Kidney epithelial cell (primary cell): ENCODE data around the gene OLFM2. TPM values are rescaled to one million over a fixed set of nuclear protein-coding genes. Genes with fewer than 3 reads are reported as not detected.

Experiments
- DNase-seq: peaks from one replicate; pipeline ENCODE4 v3.0.0-alpha.2; 2010; ENCODE audit warnings: low read depth
- H3K27me3 ChIP-seq: 2 replicates; pipeline ENCODE4 v1.6.0; 2011; ENCODE audit warnings: low read length; ENCODE audit not compliant: control insufficient read depth, insufficient read depth
- H3K36me3 ChIP-seq: 2 replicates; pipeline ENCODE4 v1.5.1; 2011; ENCODE audit warnings: low read length; ENCODE audit not compliant: control insufficient read depth, insufficient read depth
- H3K4me3 ChIP-seq: 2 replicates; pipeline ENCODE4 v1.5.1; 2011; ENCODE audit warnings: low read depth, mild to moderate bottlenecking, control low read depth, low read length
- CTCF ChIP-seq: IDR thresholded peaks from 2 replicates; pipeline ENCODE4 v1.5.1; 2011; ENCODE audit warnings: mild to moderate bottlenecking, moderate library complexity, low read length, control low read depth, inconsistent platforms; ENCODE audit not compliant: insufficient read depth, poor library complexity, severe bottlenecking
- total RNA-seq: library from RNA; depleted of rRNA; stranded (reverse); fragments of >200 nt; gene quantifications from 2 replicates; pipeline ENCODE4 v1.2.3, GENCODE V29; 2015

The OLFM2 gene
- total RNA-seq, 1 donor from 2014 or later, result 15.8 TPM

GRCh38 chr19:9945319-9945966, 9.1 kb upstream of the OLFM2 start:
- no peak overlapping the region for H3K4me3 ChIP-seq
- no peak for TF ChIP-seq CTCF

GRCh38 chr19:9943744-9944143, 7.4 kb upstream of the OLFM2 start:
- DNase-seq, result no peak

More at GRCh38 chr19:9945319-9945966, 9.1 kb upstream of the OLFM2 start:
- peak; percentile 49 for DNase-seq
- H3K27me3 ChIP-seq, result no peaks in the 10 kb centered on the region
- no peaks in the 10 kb centered on the region for H3K36me3 ChIP-seq

GRCh38 chr19:9941671-9942070, 5.4 kb upstream of the OLFM2 start:
- TF ChIP-seq CTCF, result no peak
- H3K27me3 ChIP-seq, result peaks cover 5% of the 10 kb centered on the region
- no peaks in the 10 kb centered on the region for H3K36me3 ChIP-seq
- DNase-seq, result no peak
- H3K4me3 ChIP-seq, result no peak overlapping the region

More at GRCh38 chr19:9943744-9944143, 7.4 kb upstream of the OLFM2 start:
- Histone ChIP-seq H3K36me3 (no peaks in the 10 kb centered on the region), H3K27me3 (no peaks in the 10 kb centered on the region), H3K4me3 (no peak overlapping the region)
- TF ChIP-seq CTCF, result no peak

- no peak for DNase-seq
Observed at GRCh38 chr19:9941231-9941630, 4.9 kb upstream of the OLFM2 start.

GRCh38 chr19:9940778-9941177, 4.5 kb upstream of the OLFM2 start:
- no peak for TF ChIP-seq CTCF
- H3K36me3 ChIP-seq, result no peaks in the 10 kb centered on the region
- no peak for DNase-seq
- no peak overlapping the region for H3K4me3 ChIP-seq
- H3K27me3 ChIP-seq, result peaks cover 12% of the 10 kb centered on the region

More at GRCh38 chr19:9941231-9941630, 4.9 kb upstream of the OLFM2 start:
- no peak for TF ChIP-seq CTCF
- Histone ChIP-seq H3K36me3 (no peaks in the 10 kb centered on the region), H3K27me3 (peaks cover 8% of the 10 kb centered on the region), H3K4me3 (no peak overlapping the region)
